ENCODE data around the gene MAN2A1. TPM values are rescaled to one million over a fixed set of nuclear protein-coding genes. Genes with fewer than 3 reads are reported as not detected.

The MAN2A1 gene
- total RNA-seq, 2 experiments from 2014 or later: 23.0 to 28.7 TPM

DNA sequence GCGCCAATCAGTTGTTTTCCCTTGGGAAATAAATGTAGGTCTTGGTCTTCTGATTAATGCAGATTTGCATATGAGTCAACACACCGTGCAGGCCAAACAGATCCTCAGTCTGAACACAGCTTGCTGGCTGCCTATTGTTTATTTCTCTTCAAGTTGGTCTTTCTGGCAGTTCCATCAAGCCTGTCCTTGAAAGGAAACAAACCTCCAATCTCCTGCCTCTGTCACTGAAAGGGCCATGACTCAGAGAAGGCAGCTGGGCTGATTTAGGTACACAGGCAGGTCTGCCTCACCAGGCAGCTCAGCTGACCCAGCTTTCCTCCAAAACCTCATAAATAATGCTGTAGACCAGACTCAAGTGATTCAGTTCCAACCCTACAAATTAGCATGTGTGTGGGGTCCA lies 175.9 kb downstream of the MAN2A1 start:
- no peak overlapping the region for H3K27ac ChIP-seq (ENCODE audit: low read depth, low read length, poor library complexity, severe bottlenecking)
- H4K20me1 ChIP-seq (ENCODE audit: insufficient read depth, low read length): no peaks in the 10 kb centered on the region
- no peak overlapping the region for H3K4me2 ChIP-seq (ENCODE audit: low read length)
- no peak for DNase-seq (ENCODE audit: low spot score)
- ChIA-PET CTCF (ENCODE audit: unreplicated experiment) (no interaction called here), POLR2A (interaction anchor here (1.0 kb wide), 1 partner anchor 25 kb away, joined by 3 read pairs; no protein-coding TSS in a partner anchor)
- no peak overlapping the region for H2AFZ ChIP-seq (ENCODE audit: low read length)
- intact Hi-C loops (cut with micrococcal nuclease; ENCODE audit: unreplicated experiment): no loop called here
- peaks cover 48% of the 10 kb centered on the region for H3K36me3 ChIP-seq (ENCODE audit: insufficient read depth, low read length)
- BruUV-seq (replicated peaks): no TSS peak
- H3K4me3 ChIP-seq (ENCODE audit: low read depth, low read length, poor library complexity, severe bottlenecking): no peak overlapping the region
- H3K4me1 ChIP-seq (ENCODE audit: insufficient read depth, low read length, poor library complexity, severe bottlenecking): no peaks in the 10 kb centered on the region
- H3K79me2 ChIP-seq (ENCODE audit: insufficient read depth, low read depth, low read length): no peaks in the 10 kb centered on the region
- TF ChIP-seq, protein P1, sequence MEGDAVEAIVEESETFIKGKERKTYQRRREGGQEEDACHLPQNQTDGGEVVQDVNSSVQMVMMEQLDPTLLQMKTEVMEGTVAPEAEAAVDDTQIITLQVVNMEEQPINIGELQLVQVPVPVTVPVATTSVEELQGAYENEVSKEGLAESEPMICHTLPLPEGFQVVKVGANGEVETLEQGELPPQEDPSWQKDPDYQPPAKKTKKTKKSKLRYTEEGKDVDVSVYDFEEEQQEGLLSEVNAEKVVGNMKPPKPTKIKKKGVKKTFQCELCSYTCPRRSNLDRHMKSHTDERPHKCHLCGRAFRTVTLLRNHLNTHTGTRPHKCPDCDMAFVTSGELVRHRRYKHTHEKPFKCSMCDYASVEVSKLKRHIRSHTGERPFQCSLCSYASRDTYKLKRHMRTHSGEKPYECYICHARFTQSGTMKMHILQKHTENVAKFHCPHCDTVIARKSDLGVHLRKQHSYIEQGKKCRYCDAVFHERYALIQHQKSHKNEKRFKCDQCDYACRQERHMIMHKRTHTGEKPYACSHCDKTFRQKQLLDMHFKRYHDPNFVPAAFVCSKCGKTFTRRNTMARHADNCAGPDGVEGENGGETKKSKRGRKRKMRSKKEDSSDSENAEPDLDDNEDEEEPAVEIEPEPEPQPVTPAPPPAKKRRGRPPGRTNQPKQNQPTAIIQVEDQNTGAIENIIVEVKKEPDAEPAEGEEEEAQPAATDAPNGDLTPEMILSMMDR (conservative IDR thresholded peaks at IDR 0.05; ENCODE audit: low read length): no peak
- TF ChIP-seq EZH2phosphoT487 (IDR thresholded peaks at IDR 0.05; ENCODE audit: borderline replicate concordance, low read depth, low read length): no peak
- H3K9me3 ChIP-seq (ENCODE audit: low read length): no peaks in the 10 kb centered on the region
- H3K9me2 ChIP-seq (ENCODE audit: insufficient read depth, low read length): no peaks in the 10 kb centered on the region

DNA sequence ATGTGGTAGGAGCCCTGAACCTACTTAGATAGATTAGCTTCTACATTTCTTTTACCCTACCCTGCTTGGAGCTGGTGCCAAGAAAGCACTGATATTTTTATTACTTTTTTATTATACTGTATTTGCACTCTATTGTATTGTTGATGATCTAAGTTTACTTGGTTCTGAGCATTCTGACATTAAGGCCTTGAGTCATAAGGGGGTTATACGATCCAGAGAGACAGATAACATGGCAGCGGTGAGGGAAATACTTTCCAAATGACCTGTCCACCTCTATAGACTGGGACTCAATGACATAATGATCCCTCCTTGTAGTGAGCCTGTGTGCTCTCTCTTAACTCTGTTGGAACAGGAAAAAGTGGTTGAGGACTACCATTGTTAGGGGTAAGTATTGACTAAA lies 176.3 kb downstream of the MAN2A1 start:
- Histone ChIP-seq H2AFZ (ENCODE audit: low read length) (no peak overlapping the region), H3K4me1 (ENCODE audit: insufficient read depth, low read length, poor library complexity, severe bottlenecking) (no peaks in the 10 kb centered on the region), H3K9me2 (ENCODE audit: insufficient read depth, low read length) (no peaks in the 10 kb centered on the region), H3K4me2 (ENCODE audit: low read length) (no peak overlapping the region), H3K36me3 (ENCODE audit: insufficient read depth, low read length) (peaks cover 46% of the 10 kb centered on the region), H3K27ac (ENCODE audit: low read depth, low read length, poor library complexity, severe bottlenecking) (no peak overlapping the region), H3K9me3 (ENCODE audit: low read length) (no peaks in the 10 kb centered on the region), H4K20me1 (ENCODE audit: insufficient read depth, low read length) (no peaks in the 10 kb centered on the region), H3K4me3 (ENCODE audit: low read depth, low read length, poor library complexity, severe bottlenecking) (no peak overlapping the region), H3K79me2 (ENCODE audit: insufficient read depth, low read depth, low read length) (no peaks in the 10 kb centered on the region)
- intact Hi-C loops (cut with micrococcal nuclease; ENCODE audit: unreplicated experiment): no loop called here
- DNase-seq (ENCODE audit: low spot score): no peak
- ChIA-PET CTCF (ENCODE audit: unreplicated experiment) (no interaction called here), POLR2A (interaction anchor here (1.0 kb wide), 1 partner anchor 25 kb away, joined by 3 read pairs; no protein-coding TSS in a partner anchor)
- TF ChIP-seq, protein P1 (conservative IDR thresholded peaks at IDR 0.05; ENCODE audit: low read length): no peak
- no TSS peak for BruUV-seq (replicated peaks)

DNA sequence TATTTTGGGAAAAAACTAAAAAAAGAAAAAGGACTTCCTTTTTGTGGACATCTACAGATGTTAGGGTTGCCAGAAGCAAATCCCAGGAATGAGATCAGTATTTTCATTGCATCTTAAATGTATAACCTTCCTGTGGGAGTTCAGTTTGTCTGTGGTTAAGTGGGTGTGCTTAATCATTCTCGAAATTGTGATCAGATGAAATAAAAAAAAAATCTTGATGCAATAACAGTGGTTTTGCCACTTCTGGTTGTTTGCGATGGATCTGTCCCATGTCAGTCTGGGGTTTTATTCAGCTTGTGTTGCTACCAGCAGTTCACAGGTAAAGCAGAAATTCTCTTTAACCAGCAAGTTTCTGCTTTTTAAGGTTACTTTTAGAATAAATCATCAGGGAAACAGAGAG lies 179.0 kb downstream of the MAN2A1 start:
- DNase-seq (ENCODE audit: low spot score): no peak
- Histone ChIP-seq H3K27ac (ENCODE audit: low read depth, low read length, poor library complexity, severe bottlenecking) (no peak overlapping the region), H3K4me2 (ENCODE audit: low read length) (no peak overlapping the region), H3K4me3 (ENCODE audit: low read depth, low read length, poor library complexity, severe bottlenecking) (no peak overlapping the region), H3K36me3 (ENCODE audit: insufficient read depth, low read length) (peaks cover 35% of the 10 kb centered on the region), H4K20me1 (ENCODE audit: insufficient read depth, low read length) (no peaks in the 10 kb centered on the region), H2AFZ (ENCODE audit: low read length) (no peak overlapping the region), H3K4me1 (ENCODE audit: insufficient read depth, low read length, poor library complexity, severe bottlenecking) (no peaks in the 10 kb centered on the region), H3K9me3 (ENCODE audit: low read length) (no peaks in the 10 kb centered on the region), H3K79me2 (ENCODE audit: insufficient read depth, low read depth, low read length) (no peaks in the 10 kb centered on the region), H3K9me2 (ENCODE audit: insufficient read depth, low read length) (no peaks in the 10 kb centered on the region)
- BruUV-seq (replicated peaks): no TSS peak
- TF ChIP-seq, protein P1 (conservative IDR thresholded peaks at IDR 0.05; ENCODE audit: low read length): no peak
- TF ChIP-seq EZH2phosphoT487 (IDR thresholded peaks at IDR 0.05; ENCODE audit: borderline replicate concordance, low read depth, low read length): no peak
- ChIA-PET POLR2A (no interaction called here), CTCF (ENCODE audit: unreplicated experiment) (no interaction called here)
- intact Hi-C loops (cut with micrococcal nuclease; ENCODE audit: unreplicated experiment): no loop called here
